Caco-2 (cell line): ENCODE measurements around the gene RALGPS1. TPM values are rescaled to one million over a fixed set of nuclear protein-coding genes. Genes with fewer than 3 reads are reported as not detected.

Source experiments
- BruUV-seq: library from RNA; stranded (reverse); fragments of 400-500 nt; replicated peaks from 2 replicates; lab custom pipeline; 2021; lab: Mats Ljungman, UMichigan
- CTCF ChIA-PET: fragments of 300-600 bp; sonication (Branson Sonifier 250); formaldehyde crosslinking; loops from one replicate; lab custom pipeline; 2022; ENCODE audit warnings: antibody characterized with exemption; lab: Charles Lee
- POLR2A ChIA-PET: fragments of 300-600 bp; sonication (Branson Sonifier 250); formaldehyde crosslinking; loops from one replicate; lab custom pipeline; 2022; ENCODE audit warnings: antibody characterized with exemption; lab: Charles Lee
- DNase-seq, 2 experiments: peaks; one replicate each; pipeline versions ENCODE4 v3.0.0 to v3.0.0-alpha.2; 2020 to 2022
- H3K27me3 ChIP-seq: replicated peaks from 2 replicates; pipeline ENCODE4 v1.6.0; 2011; ENCODE audit warnings: low read length; ENCODE audit not compliant: control insufficient read depth, insufficient read depth
- H3K36me3 ChIP-seq: 2 replicates; pipeline ENCODE4 v1.5.1; 2011; ENCODE audit warnings: low read length; ENCODE audit not compliant: control insufficient read depth, insufficient read depth
- H3K4me1 ChIP-seq: fragments of 250-450 bp; sonication (Bioruptor Pico); 2 replicates; pipeline ENCODE4 v1.5.1; 2020; ENCODE audit warnings: mild to moderate bottlenecking
- H3K4me3 ChIP-seq: 2 replicates; pipeline ENCODE4 v1.5.1; 2011; ENCODE audit warnings: low read depth, mild to moderate bottlenecking, control low read depth, low read length
- H3K9me3 ChIP-seq: fragments of 250-450 bp; sonication (Bioruptor Pico); 2 replicates; pipeline ENCODE4 v1.5.1; 2020; ENCODE audit warnings: mild to moderate bottlenecking, moderate library complexity
- H3K27ac Mint-ChIP-seq: one replicate; pipeline ENCODE4 v1.8.0; 2022; ENCODE audit warnings: mixed read lengths; ENCODE audit not compliant: unreplicated experiment
- H3K27me3 Mint-ChIP-seq: one replicate; pipeline ENCODE4 v1.8.0; 2022; ENCODE audit warnings: mixed read lengths; ENCODE audit not compliant: insufficient read depth, unreplicated experiment
- H3K36me3 Mint-ChIP-seq: one replicate; pipeline ENCODE4 v1.8.0; 2022; ENCODE audit warnings: mild to moderate bottlenecking, mixed read lengths; ENCODE audit not compliant: insufficient read depth, unreplicated experiment
- H3K4me1 Mint-ChIP-seq: one replicate; pipeline ENCODE4 v1.8.0; 2022; ENCODE audit warnings: low read depth, mixed read lengths; ENCODE audit not compliant: unreplicated experiment
- H3K4me3 Mint-ChIP-seq: one replicate; pipeline ENCODE4 v1.8.0; 2022; ENCODE audit warnings: mild to moderate bottlenecking, moderate library complexity, mixed read lengths; ENCODE audit not compliant: unreplicated experiment
- H3K9me3 Mint-ChIP-seq: one replicate; pipeline ENCODE4 v1.8.0; 2022; ENCODE audit warnings: mixed read lengths; ENCODE audit not compliant: unreplicated experiment
- CTCF ChIP-seq, 2 experiments: fragments of 200-600 bp in 1 of 2; IDR thresholded peaks; 1 replicate in 1 of 2; 2 replicates in 1 of 2; pipeline versions ENCODE4 v1.5.1 to v1.8.0; 2011 to 2022; ENCODE audit warnings: antibody characterized with exemption in 1 of 2, control low read depth in 1 of 2, inconsistent platforms in 1 of 2, low read depth in 1 of 2, low read length in 1 of 2, mild to moderate bottlenecking in 1 of 2, moderate library complexity in 1 of 2; ENCODE audit not compliant: insufficient read depth in 1 of 2, severe bottlenecking in 1 of 2, unreplicated experiment in 1 of 2
- intact Hi-C: fragments of 100-400 bp; cut with micrococcal nuclease; formaldehyde crosslinking; loops from one replicate; pipeline ENCODE4 v1.10.0; 2022; ENCODE audit not compliant: unreplicated experiment
- total RNA-seq: library from RNA; stranded (reverse); gene quantifications from 2 replicates; pipeline ENCODE4 v1.2.3, GENCODE V29; 2022

Gene RALGPS1
- total RNA-seq, 1 experiment from 2014 or later: 41.5 TPM

GRCh38 chr9:127022913-127023660, 108.5 kb downstream of the RALGPS1 start:
- no TSS peak for BruUV-seq
- H3K9me3 ChIP-seq: no peaks in the 10 kb centered on the region
- H3K36me3 ChIP-seq: no peaks in the 10 kb centered on the region
- no peaks in the 10 kb centered on the region for H3K27me3 ChIP-seq
- H3K4me1 Mint-ChIP-seq: peaks cover 14% of the 10 kb centered on the region
- DNase-seq: no peak
- ChIA-PET POLR2A (no interaction called here), CTCF (no interaction called here)
- intact Hi-C loops: no loop called here
- peaks cover 4% of the 10 kb centered on the region for H3K36me3 Mint-ChIP-seq
- 0 out of 2 replicates have a peak, but pooled peaks cover 3% of the 10 kb centered on the region for H3K4me1 ChIP-seq
- H3K27me3 Mint-ChIP-seq: no peaks in the 10 kb centered on the region
- H3K27ac Mint-ChIP-seq: no peak overlapping the region
- no peaks in the 10 kb centered on the region for H3K9me3 Mint-ChIP-seq
- no peak overlapping the region for H3K4me3 ChIP-seq
- no peak overlapping the region for H3K4me3 Mint-ChIP-seq
- no peak for TF ChIP-seq CTCF (IDR thresholded peaks at IDR 0.05; ENCODE audit: insufficient read depth in 1 of 2, low read depth in 1 of 2, low read length in 1 of 2, severe bottlenecking in 1 of 2, unreplicated experiment in 1 of 2)

GRCh38 chr9:127025042-127025441, 110.5 kb downstream of the RALGPS1 start:
- Mint-ChIP-seq H3K36me3 (peaks cover 4% of the 10 kb centered on the region), H3K4me3 (no peak overlapping the region), H3K4me1 (peaks cover 14% of the 10 kb centered on the region), H3K27me3 (no peaks in the 10 kb centered on the region), H3K27ac (no peak overlapping the region), H3K9me3 (no peaks in the 10 kb centered on the region)
- Histone ChIP-seq H3K4me1 (0 out of 2 replicates have a peak, but pooled peaks cover 3% of the 10 kb centered on the region), H3K4me3 (no peak overlapping the region), H3K27me3 (no peaks in the 10 kb centered on the region), H3K36me3 (no peaks in the 10 kb centered on the region), H3K9me3 (no peaks in the 10 kb centered on the region)
- CTCF ChIA-PET: no interaction called here
- no TSS peak for BruUV-seq
- POLR2A ChIA-PET: no interaction called here
- no peak for DNase-seq
- intact Hi-C loops: no loop called here
- no peak for TF ChIP-seq CTCF (IDR thresholded peaks at IDR 0.05; ENCODE audit: insufficient read depth in 1 of 2, low read depth in 1 of 2, low read length in 1 of 2, severe bottlenecking in 1 of 2, unreplicated experiment in 1 of 2)

GRCh38 chr9:127027694-127028093, 113.1 kb downstream of the RALGPS1 start:
- CTCF ChIA-PET: no interaction called here
- no TSS peak for BruUV-seq
- Histone ChIP-seq H3K9me3 (no peaks in the 10 kb centered on the region), H3K4me1 (0 out of 2 replicates have a peak, but pooled peaks cover 3% of the 10 kb centered on the region), H3K27me3 (no peaks in the 10 kb centered on the region), H3K36me3 (no peaks in the 10 kb centered on the region), H3K4me3 (no peak overlapping the region)
- DNase-seq: no peak
- no peak overlapping the region for H3K27ac Mint-ChIP-seq
- intact Hi-C loops: no loop called here
- no peaks in the 10 kb centered on the region for H3K27me3 Mint-ChIP-seq
- H3K9me3 Mint-ChIP-seq: no peaks in the 10 kb centered on the region
- no peak for TF ChIP-seq CTCF (IDR thresholded peaks at IDR 0.05; ENCODE audit: insufficient read depth in 1 of 2, low read depth in 1 of 2, low read length in 1 of 2, severe bottlenecking in 1 of 2, unreplicated experiment in 1 of 2)
- H3K4me3 Mint-ChIP-seq: no peak overlapping the region
- POLR2A ChIA-PET: no interaction called here
- peaks cover 4% of the 10 kb centered on the region for H3K36me3 Mint-ChIP-seq
- peaks cover 14% of the 10 kb centered on the region for H3K4me1 Mint-ChIP-seq
